HCT116 (cell line): Measurements from ENCODE around the gene ATG2B.

Experiments
- EGR1 ChIP-seq: IDR thresholded peaks from 2 replicates; pipeline ENCODE4 v1.6.1; 2012; ENCODE audit warnings: low read depth
- EZH2 ChIP-seq: fragments of 200-600 bp; sonication (generic); IDR thresholded peaks from 2 replicates; pipeline ENCODE4 v1.6.1; 2017; ENCODE audit warnings: antibody characterized with exemption, mixed run types
- POLR2A ChIP-seq: IDR thresholded peaks from 2 replicates; pipeline ENCODE4 v1.7.0; 2011; ENCODE audit warnings: borderline replicate concordance; ENCODE audit not compliant: insufficient read depth, insufficient read length; ENCODE audit errors: extremely low read depth
- POLR2AphosphoS5 ChIP-seq: IDR thresholded peaks from 2 replicates; pipeline ENCODE4 v1.6.1; 2011; ENCODE audit warnings: mild to moderate bottlenecking, low read depth, low read length, moderate library complexity
- SRF ChIP-seq: IDR thresholded peaks from 2 replicates; pipeline ENCODE4 v1.6.1; 2012; ENCODE audit warnings: low read depth
- YY1 ChIP-seq: IDR thresholded peaks from 2 replicates; pipeline ENCODE4 v1.6.1; 2011; ENCODE audit warnings: low read length, low read depth, moderate library complexity, mild to moderate bottlenecking; ENCODE audit not compliant: insufficient replicate concordance; ENCODE audit errors: extremely low read depth
- ZFX ChIP-seq: fragments of 450-650 bp; IDR thresholded peaks from 2 replicates; pipeline ENCODE4 v1.6.1; 2017
- ZNF274 ChIP-seq: fragments of 200-500 bp; sonication (Bioruptor generic); IDR thresholded peaks from 2 replicates; pipeline ENCODE4 v1.6.1; 2014; ENCODE audit warnings: mild to moderate bottlenecking, low read depth, low read length, inconsistent platforms
- TF ChIP-seq, protein P1 (sequence below): IDR thresholded peaks from 2 replicates; pipeline ENCODE4 v1.6.1; 2012
- TF ChIP-seq, protein P2 (sequence below), 3 experiments: fragments of 200-600 bp in 1 of 3; sonication (generic) in 1 of 3; IDR thresholded peaks in 2 of 3; conservative IDR thresholded peaks in 1 of 3; 2 replicates each; pipeline ENCODE4 v1.5.1; 2012 to 2017; ENCODE audit warnings: low read depth in 2 of 3, low read length in 2 of 3, antibody characterized with exemption in 1 of 3, borderline replicate concordance in 1 of 3, control low read depth in 1 of 3, mild to moderate bottlenecking in 1 of 3, mixed read lengths in 1 of 3, mixed run types in 1 of 3, moderate library complexity in 1 of 3; ENCODE audit not compliant: insufficient read depth in 1 of 3
- TF ChIP-seq, protein P3 (sequence below): IDR thresholded peaks from 2 replicates; pipeline ENCODE4 v1.6.1; 2011; ENCODE audit warnings: mild to moderate bottlenecking, low read length, moderate library complexity; ENCODE audit not compliant: insufficient replicate concordance; ENCODE audit errors: extremely low read depth
- TF ChIP-seq, protein P4 (sequence below): IDR thresholded peaks from 2 replicates; pipeline ENCODE4 v1.6.1; 2012; ENCODE audit warnings: low read depth
- TF ChIP-seq, protein P5 (sequence below): IDR thresholded peaks from 2 replicates; pipeline ENCODE4 v1.6.1; 2012

DNA sequence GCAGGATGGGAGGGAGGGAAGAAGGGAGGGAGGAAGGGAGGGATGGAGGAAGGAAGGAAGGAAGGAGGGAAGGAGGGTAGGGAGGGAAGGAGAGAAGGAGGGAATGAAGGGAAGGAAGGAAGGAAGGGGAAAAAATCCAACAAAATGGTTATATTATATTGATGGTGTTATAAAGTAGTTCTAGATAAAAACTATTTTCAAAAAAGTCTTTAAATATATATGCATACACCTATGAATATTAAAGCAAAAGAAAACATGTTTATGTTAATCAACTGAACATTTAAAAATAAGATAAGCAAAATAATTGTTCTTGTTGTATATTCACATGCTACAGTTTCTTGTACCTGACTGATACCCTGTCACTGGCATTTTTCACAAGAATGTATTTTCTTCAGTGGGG is 105.2 kb downstream of the ATG2B start:
- TF ChIP-seq, protein P1, sequence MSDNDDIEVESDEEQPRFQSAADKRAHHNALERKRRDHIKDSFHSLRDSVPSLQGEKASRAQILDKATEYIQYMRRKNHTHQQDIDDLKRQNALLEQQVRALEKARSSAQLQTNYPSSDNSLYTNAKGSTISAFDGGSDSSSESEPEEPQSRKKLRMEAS = no peak
- TF ChIP-seq, protein P2, sequence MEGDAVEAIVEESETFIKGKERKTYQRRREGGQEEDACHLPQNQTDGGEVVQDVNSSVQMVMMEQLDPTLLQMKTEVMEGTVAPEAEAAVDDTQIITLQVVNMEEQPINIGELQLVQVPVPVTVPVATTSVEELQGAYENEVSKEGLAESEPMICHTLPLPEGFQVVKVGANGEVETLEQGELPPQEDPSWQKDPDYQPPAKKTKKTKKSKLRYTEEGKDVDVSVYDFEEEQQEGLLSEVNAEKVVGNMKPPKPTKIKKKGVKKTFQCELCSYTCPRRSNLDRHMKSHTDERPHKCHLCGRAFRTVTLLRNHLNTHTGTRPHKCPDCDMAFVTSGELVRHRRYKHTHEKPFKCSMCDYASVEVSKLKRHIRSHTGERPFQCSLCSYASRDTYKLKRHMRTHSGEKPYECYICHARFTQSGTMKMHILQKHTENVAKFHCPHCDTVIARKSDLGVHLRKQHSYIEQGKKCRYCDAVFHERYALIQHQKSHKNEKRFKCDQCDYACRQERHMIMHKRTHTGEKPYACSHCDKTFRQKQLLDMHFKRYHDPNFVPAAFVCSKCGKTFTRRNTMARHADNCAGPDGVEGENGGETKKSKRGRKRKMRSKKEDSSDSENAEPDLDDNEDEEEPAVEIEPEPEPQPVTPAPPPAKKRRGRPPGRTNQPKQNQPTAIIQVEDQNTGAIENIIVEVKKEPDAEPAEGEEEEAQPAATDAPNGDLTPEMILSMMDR (IDR thresholded peaks at IDR 0.05 in 2 of 3, conservative IDR thresholded peaks at IDR 0.05 in 1 of 3; ENCODE audit: borderline replicate concordance in 1 of 3, insufficient read depth in 1 of 3, low read depth in 2 of 3, low read length in 2 of 3) = no peak
- TF ChIP-seq EGR1 (no peak), EZH2 (no peak), ZFX (no peak), YY1 (no peak), POLR2A (no peak), SRF (no peak), ZNF274 (no peak), POLR2AphosphoS5 (no peak)
- TF ChIP-seq, protein P3, sequence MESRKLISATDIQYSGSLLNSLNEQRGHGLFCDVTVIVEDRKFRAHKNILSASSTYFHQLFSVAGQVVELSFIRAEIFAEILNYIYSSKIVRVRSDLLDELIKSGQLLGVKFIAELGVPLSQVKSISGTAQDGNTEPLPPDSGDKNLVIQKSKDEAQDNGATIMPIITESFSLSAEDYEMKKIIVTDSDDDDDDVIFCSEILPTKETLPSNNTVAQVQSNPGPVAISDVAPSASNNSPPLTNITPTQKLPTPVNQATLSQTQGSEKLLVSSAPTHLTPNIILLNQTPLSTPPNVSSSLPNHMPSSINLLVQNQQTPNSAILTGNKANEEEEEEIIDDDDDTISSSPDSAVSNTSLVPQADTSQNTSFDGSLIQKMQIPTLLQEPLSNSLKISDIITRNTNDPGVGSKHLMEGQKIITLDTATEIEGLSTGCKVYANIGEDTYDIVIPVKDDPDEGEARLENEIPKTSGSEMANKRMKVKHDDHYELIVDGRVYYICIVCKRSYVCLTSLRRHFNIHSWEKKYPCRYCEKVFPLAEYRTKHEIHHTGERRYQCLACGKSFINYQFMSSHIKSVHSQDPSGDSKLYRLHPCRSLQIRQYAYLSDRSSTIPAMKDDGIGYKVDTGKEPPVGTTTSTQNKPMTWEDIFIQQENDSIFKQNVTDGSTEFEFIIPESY = no peak
- TF ChIP-seq, protein P4, sequence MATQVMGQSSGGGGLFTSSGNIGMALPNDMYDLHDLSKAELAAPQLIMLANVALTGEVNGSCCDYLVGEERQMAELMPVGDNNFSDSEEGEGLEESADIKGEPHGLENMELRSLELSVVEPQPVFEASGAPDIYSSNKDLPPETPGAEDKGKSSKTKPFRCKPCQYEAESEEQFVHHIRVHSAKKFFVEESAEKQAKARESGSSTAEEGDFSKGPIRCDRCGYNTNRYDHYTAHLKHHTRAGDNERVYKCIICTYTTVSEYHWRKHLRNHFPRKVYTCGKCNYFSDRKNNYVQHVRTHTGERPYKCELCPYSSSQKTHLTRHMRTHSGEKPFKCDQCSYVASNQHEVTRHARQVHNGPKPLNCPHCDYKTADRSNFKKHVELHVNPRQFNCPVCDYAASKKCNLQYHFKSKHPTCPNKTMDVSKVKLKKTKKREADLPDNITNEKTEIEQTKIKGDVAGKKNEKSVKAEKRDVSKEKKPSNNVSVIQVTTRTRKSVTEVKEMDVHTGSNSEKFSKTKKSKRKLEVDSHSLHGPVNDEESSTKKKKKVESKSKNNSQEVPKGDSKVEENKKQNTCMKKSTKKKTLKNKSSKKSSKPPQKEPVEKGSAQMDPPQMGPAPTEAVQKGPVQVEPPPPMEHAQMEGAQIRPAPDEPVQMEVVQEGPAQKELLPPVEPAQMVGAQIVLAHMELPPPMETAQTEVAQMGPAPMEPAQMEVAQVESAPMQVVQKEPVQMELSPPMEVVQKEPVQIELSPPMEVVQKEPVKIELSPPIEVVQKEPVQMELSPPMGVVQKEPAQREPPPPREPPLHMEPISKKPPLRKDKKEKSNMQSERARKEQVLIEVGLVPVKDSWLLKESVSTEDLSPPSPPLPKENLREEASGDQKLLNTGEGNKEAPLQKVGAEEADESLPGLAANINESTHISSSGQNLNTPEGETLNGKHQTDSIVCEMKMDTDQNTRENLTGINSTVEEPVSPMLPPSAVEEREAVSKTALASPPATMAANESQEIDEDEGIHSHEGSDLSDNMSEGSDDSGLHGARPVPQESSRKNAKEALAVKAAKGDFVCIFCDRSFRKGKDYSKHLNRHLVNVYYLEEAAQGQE = no peak
- TF ChIP-seq, protein P5, sequence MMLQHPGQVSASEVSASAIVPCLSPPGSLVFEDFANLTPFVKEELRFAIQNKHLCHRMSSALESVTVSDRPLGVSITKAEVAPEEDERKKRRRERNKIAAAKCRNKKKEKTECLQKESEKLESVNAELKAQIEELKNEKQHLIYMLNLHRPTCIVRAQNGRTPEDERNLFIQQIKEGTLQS = no peak
